HepG2 (cell line): ENCODE results near the gene SYNDIG1. TPM values are rescaled to one million over a fixed set of nuclear protein-coding genes. Genes with fewer than 3 reads are reported as not detected.

Experiments used
- ATAC-seq: fragments of 200-7000 bp; cut with Tn5 transposase; 3 replicates; pipeline ENCODE4 v1.9.1; 2020; ENCODE audit warnings: mild to moderate bottlenecking, moderate library complexity
- BruUV-seq: library from RNA; stranded (reverse); fragments of 400-500 nt; replicated peaks from 2 replicates; lab custom pipeline; 2021; lab: Mats Ljungman, UMichigan
- CTCF ChIA-PET: fragments of 300-600 bp; formaldehyde crosslinking; extraction: SDS; loops from one replicate; lab custom pipeline; 2021; ENCODE audit warnings: low total read pairs, inconsistent platforms, low intra/inter-chr PET ratio; lab: Yijun Ruan, JAX
- POLR2A ChIA-PET: fragments of 350-600 bp; sonication (Branson Sonifier 250); formaldehyde crosslinking; loops from one replicate; lab custom pipeline; 2020; ENCODE audit warnings: antibody characterized with exemption, inconsistent platforms; lab: Yijun Ruan, JAX
- DNase-seq: peaks from one replicate; pipeline ENCODE4 v3.0.0-alpha.2; 2015; ENCODE audit warnings: low spot score
- FAIRE-seq: peaks from 3 replicates; lab custom pipeline; 2011; peaks lifted over from hg19 to GRCh38; lab: Jason Lieb, UNC
- H2AFZ ChIP-seq: one replicate; pipeline ENCODE4 v1.6.1; 2011; ENCODE audit warnings: low read length, inconsistent platforms
- H3K27ac ChIP-seq: fragments of 300-600 bp; 3 replicates; pipeline ENCODE4 v1.8.0; 2011; ENCODE audit warnings: mixed run types, mild to moderate bottlenecking, mixed read lengths, low read length, inconsistent platforms; ENCODE audit not compliant: insufficient read depth; ENCODE audit errors: extremely low read length
- H3K27me3 ChIP-seq, 2 experiments: fragments of 200-600 bp in 1 of 2; 2 replicates in 1 of 2; 3 replicates in 1 of 2; pipeline versions ENCODE4 v1.6.0 to v1.8.0; 2011; ENCODE audit warnings: low read length in 2 of 2, mild to moderate bottlenecking in 2 of 2, moderate library complexity in 2 of 2, inconsistent platforms in 1 of 2; ENCODE audit not compliant: insufficient read depth in 2 of 2, control insufficient read depth in 1 of 2
- H3K36me3 ChIP-seq, 2 experiments: fragments of 200-600 bp in 1 of 2; replicated peaks in 1 of 2; 2 replicates in 1 of 2; 3 replicates in 1 of 2; pipeline versions ENCODE4 v1.5.1 to v1.8.0; 2011; ENCODE audit warnings: low read length in 2 of 2, inconsistent platforms in 1 of 2; ENCODE audit not compliant: insufficient read depth in 2 of 2, control insufficient read depth in 1 of 2
- H3K4me1 ChIP-seq: 2 replicates; pipeline ENCODE4 v1.5.1; 2012; ENCODE audit warnings: low read length, inconsistent platforms; ENCODE audit not compliant: insufficient read depth
- H3K4me2 ChIP-seq: 2 replicates; pipeline ENCODE4 v1.6.0; 2011; ENCODE audit warnings: low read depth, low read length, inconsistent platforms
- H3K4me3 ChIP-seq, 3 experiments: fragments of 200-600 bp in 1 of 3; sonication (generic), shearing (Covaris generic) in 1 of 3; replicated peaks in 1 of 3; 2 replicates each; pipeline ENCODE4 v1.5.1; 2011 to 2016; ENCODE audit warnings: low read length in 3 of 3, inconsistent platforms in 2 of 3, low read depth in 2 of 3, mild to moderate bottlenecking in 2 of 3, control low read depth in 1 of 3, mixed read lengths in 1 of 3; ENCODE audit not compliant: insufficient read depth in 1 of 3
- H3K79me2 ChIP-seq: one replicate; pipeline ENCODE4 v1.6.1; 2011; ENCODE audit warnings: low read length, inconsistent platforms; ENCODE audit not compliant: insufficient read depth
- H3K9ac ChIP-seq: 2 replicates; pipeline ENCODE4 v1.6.0; 2011; ENCODE audit warnings: mild to moderate bottlenecking, low read depth, low read length, inconsistent platforms; ENCODE audit not compliant: insufficient read depth
- H3K9me3 ChIP-seq: 2 replicates; pipeline ENCODE4 v1.5.1; 2012; ENCODE audit warnings: mild to moderate bottlenecking, low read length
- H4K20me1 ChIP-seq: 2 replicates; pipeline ENCODE4 v1.6.0; 2011; ENCODE audit warnings: inconsistent platforms, mild to moderate bottlenecking, low read length, moderate library complexity; ENCODE audit not compliant: insufficient read depth
- EHMT2 ChIP-seq: fragments of 200-600 bp; sonication (generic); IDR thresholded peaks from 2 replicates; pipeline ENCODE4 v1.7.0; 2017; ENCODE audit warnings: antibody characterized with exemption, low read depth, low read length, borderline replicate concordance
- GABPB1 ChIP-seq: IDR thresholded peaks from 2 replicates; pipeline ENCODE4 v1.6.1; 2016; ENCODE audit warnings: mild to moderate bottlenecking, missing genetic modification reagents, moderate library complexity, missing compliant biosample characterization
- HMGA1 ChIP-seq: sonication (generic); formaldehyde crosslinking; conservative IDR thresholded peaks from 2 replicates; pipeline ENCODE4 v1.4.0; 2020; ENCODE audit warnings: missing genetic modification reagents
- IRF1 ChIP-seq: sonication (generic); formaldehyde crosslinking; IDR thresholded peaks from 2 replicates; pipeline ENCODE4 v1.4.0; 2020; ENCODE audit warnings: low read depth, mild to moderate bottlenecking, missing genetic modification reagents
- MYC ChIP-seq: sonication (generic); formaldehyde crosslinking; IDR thresholded peaks from 2 replicates; pipeline ENCODE4 v1.9.0; 2021; ENCODE audit warnings: missing genetic modification reagents, borderline replicate concordance
- NCOA2 ChIP-seq: sonication (generic); formaldehyde crosslinking; IDR thresholded peaks from 2 replicates; pipeline ENCODE4 v1.8.0; 2022; ENCODE audit warnings: inconsistent platforms
- NRL ChIP-seq: sonication (generic); formaldehyde crosslinking; IDR thresholded peaks from 2 replicates; pipeline ENCODE4 v1.5.0; 2020; ENCODE audit warnings: missing genetic modification reagents, mild to moderate bottlenecking, moderate library complexity, borderline replicate concordance
- REPIN1 ChIP-seq: sonication (generic); formaldehyde crosslinking; IDR thresholded peaks from 2 replicates; pipeline ENCODE4 v1.8.0; 2022; ENCODE audit warnings: missing genetic modification reagents, low read depth, mild to moderate bottlenecking, borderline replicate concordance
- ZBTB26 ChIP-seq: IDR thresholded peaks from 2 replicates; pipeline ENCODE4 v1.6.1; 2016; ENCODE audit warnings: missing compliant biosample characterization, missing genetic modification reagents, borderline replicate concordance
- ZBTB4 ChIP-seq: sonication (generic); formaldehyde crosslinking; IDR thresholded peaks from 2 replicates; pipeline ENCODE4 v1.4.0; 2020; ENCODE audit warnings: missing genetic modification reagents, mild to moderate bottlenecking, borderline replicate concordance
- ZKSCAN5 ChIP-seq: sonication (generic); formaldehyde crosslinking; IDR thresholded peaks from 2 replicates; pipeline ENCODE4 v1.5.1; 2020; ENCODE audit warnings: mild to moderate bottlenecking, missing genetic modification reagents
- ZNF609 ChIP-seq: sonication (generic); formaldehyde crosslinking; IDR thresholded peaks from 2 replicates; pipeline ENCODE4 v1.4.0; 2020; ENCODE audit warnings: mild to moderate bottlenecking, missing genetic modification reagents, borderline replicate concordance
- WGBS: methylation state at CpG from one replicate; pipeline ENCODE4 v1.1.6; 2017; ENCODE audit warnings: low lambda C conversion rate; 5-methylcytosine and 5-hydroxymethylcytosine counted together
- in situ Hi-C: cut with HindIII; loops from 2 replicates; pipeline ENCODE4 v1.10.0; 2017; ENCODE audit warnings: low pct_unique_long_range_greater_than_20kb; ENCODE audit not compliant: extremely low pct_ligation_motif_present
- intact Hi-C: fragments of 100-400 bp; cut with micrococcal nuclease; formaldehyde crosslinking; loops from one replicate; pipeline ENCODE4 v1.10.0; 2022; ENCODE audit not compliant: unreplicated experiment
- polyA plus RNA-seq, 8 experiments: library from polyadenylated mRNA; depleted of rRNA in 3 of 8; stranded (reverse) in 7 of 8; unstranded in 1 of 8; fragments of >200 nt; fragmentation: Illumina TruSeq in 4 of 8; extraction: Trizol in 4 of 8; gene quantifications; 2 replicates each; pipeline versions ENCODE4 v1.2.1 to v1.2.3, GENCODE V29; 2011 to 2016; ENCODE audit warnings: low read depth in 4 of 8, missing spikeins in 1 of 8, mixed read lengths in 1 of 8; ENCODE audit not compliant: insufficient read depth in 1 of 8
- total RNA-seq, 5 experiments: library from RNA; depleted of rRNA; stranded (reverse); fragments of >200 nt; fragmentation: Illumina TruSeq; extraction: Trizol; gene quantifications; 2 replicates each; pipeline ENCODE4 v1.2.3, GENCODE V29; 2016; ENCODE audit warnings: low read depth in 1 of 5

SYNDIG1 gene
- total and polyA plus RNA-seq, 2 of the 13 experiments (the other 11 are each of a cell fraction or from before 2014, with no cell fraction given): not detected

- H3K27me3 ChIP-seq: peaks cover 2 to 8% of the 10 kb centered on the region in 2 experiments; a peak in 2 of 5 replicates
- intact Hi-C loops: no loop called here
- no peaks in the 10 kb centered on the region for H4K20me1 ChIP-seq
- DNase-seq: no peak
- no peaks in the 10 kb centered on the region for H3K79me2 ChIP-seq
- 34% methylated on average over 19 of the region's 19 CpGs for WGBS
- no TSS peak for BruUV-seq
- ChIA-PET CTCF (no interaction called here), POLR2A (no interaction called here)
- no peak overlapping the region for H3K4me2 ChIP-seq
- no peak for FAIRE-seq
- ATAC-seq: no peak
- H3K4me3 ChIP-seq: no peak overlapping the region
- H3K27ac ChIP-seq: no peak overlapping the region
- no peak overlapping the region for H2AFZ ChIP-seq
- H3K4me1 ChIP-seq: no peaks in the 10 kb centered on the region
- no peaks in the 10 kb centered on the region for H3K9me3 ChIP-seq
- in situ Hi-C loops: loop anchor here (10.0 kb wide), 1 partner anchor 56 kb away; no protein-coding TSS in a partner anchor
- H3K36me3 ChIP-seq: no peaks in the 10 kb centered on the region
- no peak overlapping the region for H3K9ac ChIP-seq
- no peak for TF ChIP-seq EHMT2
- TF ChIP-seq REPIN1 (CRISPR knock-in tag): no peak
- TF ChIP-seq ZNF609 (CRISPR knock-in tag): no peak
- TF ChIP-seq NCOA2 (CRISPR knock-in tag): no peak
- TF ChIP-seq ZKSCAN5 (CRISPR knock-in tag): no peak
- no peak for TF ChIP-seq ZBTB26 (CRISPR knock-in tag)
- no peak for TF ChIP-seq IRF1 (CRISPR knock-in tag)
- no peak for TF ChIP-seq GABPB1 (CRISPR knock-in tag)
- TF ChIP-seq MYC (CRISPR knock-in tag): no peak
- no peak for TF ChIP-seq NRL (CRISPR knock-in tag)
- no peak for TF ChIP-seq HMGA1 (CRISPR knock-in tag)
- TF ChIP-seq ZBTB4 (CRISPR knock-in tag): no peak
Measured at GRCh38 chr20:24578567-24579415, 109.4 kb downstream of the SYNDIG1 start.
